A673 (cell line): ENCODE data around the gene CREM.

Experiments
- EZH2 ChIP-seq: fragments of 200-600 bp; sonication (generic); IDR thresholded peaks from 2 replicates; pipeline ENCODE4 v1.6.1; 2017; ENCODE audit warnings: borderline replicate concordance, low read depth, mild to moderate bottlenecking, mixed read lengths, antibody characterized with exemption, low read length; ENCODE audit not compliant: poor library complexity, severe bottlenecking
- TF ChIP-seq, protein P1 (sequence below): fragments of 300-800, 200-600 bp; sonication (generic); conservative IDR thresholded peaks from 2 replicates; pipeline ENCODE4 v1.5.1; 2017; ENCODE audit warnings: low read depth, mild to moderate bottlenecking, antibody characterized with exemption, low read length, moderate library complexity, mixed read lengths

DNA sequence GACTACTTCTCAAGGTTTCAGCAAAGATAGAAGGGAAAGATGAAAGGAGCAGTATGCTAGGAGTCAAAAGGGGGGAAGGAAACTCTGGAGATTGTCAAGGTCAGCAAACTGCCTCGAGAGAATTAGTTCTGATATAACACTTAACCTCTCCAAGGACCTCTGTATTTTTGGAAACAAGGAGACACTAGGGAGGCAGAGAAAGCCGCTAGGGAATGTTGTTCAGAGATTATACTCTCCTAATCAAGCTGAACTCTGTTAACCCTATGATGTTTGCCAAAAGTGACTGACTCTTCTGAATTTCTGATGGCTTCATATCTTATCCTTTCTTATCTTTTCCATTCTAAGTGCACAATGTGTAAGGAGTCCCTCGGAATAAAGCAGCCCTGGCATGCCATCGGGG is 27.1 kb downstream of the CREM start:
- TF ChIP-seq, protein P1, sequence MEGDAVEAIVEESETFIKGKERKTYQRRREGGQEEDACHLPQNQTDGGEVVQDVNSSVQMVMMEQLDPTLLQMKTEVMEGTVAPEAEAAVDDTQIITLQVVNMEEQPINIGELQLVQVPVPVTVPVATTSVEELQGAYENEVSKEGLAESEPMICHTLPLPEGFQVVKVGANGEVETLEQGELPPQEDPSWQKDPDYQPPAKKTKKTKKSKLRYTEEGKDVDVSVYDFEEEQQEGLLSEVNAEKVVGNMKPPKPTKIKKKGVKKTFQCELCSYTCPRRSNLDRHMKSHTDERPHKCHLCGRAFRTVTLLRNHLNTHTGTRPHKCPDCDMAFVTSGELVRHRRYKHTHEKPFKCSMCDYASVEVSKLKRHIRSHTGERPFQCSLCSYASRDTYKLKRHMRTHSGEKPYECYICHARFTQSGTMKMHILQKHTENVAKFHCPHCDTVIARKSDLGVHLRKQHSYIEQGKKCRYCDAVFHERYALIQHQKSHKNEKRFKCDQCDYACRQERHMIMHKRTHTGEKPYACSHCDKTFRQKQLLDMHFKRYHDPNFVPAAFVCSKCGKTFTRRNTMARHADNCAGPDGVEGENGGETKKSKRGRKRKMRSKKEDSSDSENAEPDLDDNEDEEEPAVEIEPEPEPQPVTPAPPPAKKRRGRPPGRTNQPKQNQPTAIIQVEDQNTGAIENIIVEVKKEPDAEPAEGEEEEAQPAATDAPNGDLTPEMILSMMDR = no peak
- no peak for TF ChIP-seq EZH2
